ENCODE results near the gene NSMCE1.

DNA sequence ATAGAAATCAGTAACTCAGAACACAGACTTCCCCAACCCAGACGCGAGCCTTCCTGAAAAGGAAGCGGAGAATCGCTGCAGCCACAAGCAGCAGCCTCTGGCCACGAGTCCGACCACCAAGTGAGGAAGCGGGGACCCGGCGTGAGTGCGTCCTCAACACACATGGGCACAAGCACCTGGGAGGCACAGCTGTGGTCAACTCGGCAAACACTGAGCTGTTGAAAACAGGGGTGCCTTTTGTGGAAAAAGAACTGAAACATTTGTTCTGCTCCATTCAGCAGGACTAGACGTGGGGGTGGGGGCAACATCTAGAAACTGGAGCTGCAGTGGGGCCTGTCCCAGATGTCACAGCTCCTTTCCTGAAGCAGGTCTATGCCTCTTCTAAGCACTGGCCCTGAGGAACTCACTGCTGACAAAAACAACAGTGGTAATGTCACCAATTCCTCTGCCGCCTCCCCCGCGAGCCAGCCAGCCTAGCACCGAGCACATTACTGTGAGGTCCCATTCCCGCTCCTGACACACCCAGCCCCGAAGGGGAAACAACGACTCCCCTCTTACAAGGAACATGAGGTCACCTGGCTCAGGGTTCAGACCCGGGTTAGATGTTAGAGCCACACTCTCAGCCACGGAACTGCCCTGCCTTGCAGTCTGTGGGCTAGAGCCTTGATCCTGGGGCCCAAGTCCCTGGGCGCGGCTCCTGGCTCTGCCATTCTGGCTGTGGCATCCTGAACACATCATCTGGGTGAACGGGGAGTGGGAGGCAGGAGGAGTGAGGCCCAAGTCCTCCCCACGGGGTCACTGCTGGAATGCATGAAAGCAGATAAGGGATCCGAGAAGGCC is 36.3 kb downstream of the NSMCE1 start:
- TF ChIP-seq POLR2A (IDR thresholded peaks at IDR 0.05; ENCODE audit: low read length), result no peak
- TF ChIP-seq GATA1 (IDR thresholded peaks at IDR 0.05; ENCODE audit: low read depth, low read length), result no peak
